Embryonic facial prominence (tissue), 1 donor: Measurements from ENCODE around the gene ZNF213.
"Not testable (repeated sequence)": the region's sequence is repeated elsewhere in the genome, so short reads cannot be mapped to it uniquely, and the experiment has no call there.

Experiments used
- DNase-seq: peaks from one replicate; pipeline ENCODE4 v3.0.0-alpha.2; 2016; ENCODE audit errors: extremely low spot score

ZNF213 gene

GRCh38 chr16:3129137-3130131 lies 5.4 kb upstream of the ZNF213 start:
- no peak for DNase-seq

GRCh38 chr16:3131755-3132377 lies 3.0 kb upstream of the ZNF213 start:
- no peak for DNase-seq

- DNase-seq: no peak
Observed at GRCh38 chr16:3133844-3134243, 985 bp upstream of the ZNF213 start.

GRCh38 chr16:3135126-3135715 lies 392 bp downstream of the ZNF213 start:
- DNase-seq: no peak

GRCh38 chr16:3137267-3137666 lies 2.4 kb downstream of the ZNF213 start:
- no peak for DNase-seq

- no peak for DNase-seq
Observed at GRCh38 chr16:3138342-3138741, 3.5 kb downstream of the ZNF213 start.

- DNase-seq: no peak
Observed at GRCh38 chr16:3138823-3139426, 4.1 kb downstream of the ZNF213 start.

GRCh38 chr16:3139561-3139960 lies 4.7 kb downstream of the ZNF213 start:
- not testable (repeated sequence) for DNase-seq

- DNase-seq: no peak
Observed at GRCh38 chr16:3140603-3141427, 6.0 kb downstream of the ZNF213 start.

- no peak for DNase-seq
Observed at GRCh38 chr16:3141781-3142311, 7.0 kb downstream of the ZNF213 start.

GRCh38 chr16:3142327-3142726 lies 7.5 kb downstream of the ZNF213 start:
- no peak for DNase-seq

GRCh38 chr16:3142770-3143169 lies 7.9 kb downstream of the ZNF213 start:
- no peak for DNase-seq

- no peak for DNase-seq
Observed at GRCh38 chr16:3143189-3143588, 8.4 kb downstream of the ZNF213 start.

- no peak for DNase-seq
Observed at GRCh38 chr16:3143598-3144320, 8.9 kb downstream of the ZNF213 start.

- DNase-seq: no peak
Observed at GRCh38 chr16:3144321-3144983, 9.6 kb downstream of the ZNF213 start.

- no peak for DNase-seq
Observed at GRCh38 chr16:3145151-3145550, 10.3 kb downstream of the ZNF213 start.

- DNase-seq: no peak
Observed at GRCh38 chr16:3145660-3146059, 10.8 kb downstream of the ZNF213 start.

- DNase-seq: no peak
Observed at GRCh38 chr16:3147046-3147756, 12.4 kb downstream of the ZNF213 start.

- no peak for DNase-seq
Observed at GRCh38 chr16:3147757-3148104, 12.9 kb downstream of the ZNF213 start.
